Esophagus squamous epithelium (tissue), 4 donors: Measurements from ENCODE around the gene URGCP.

Source experiments
- CTCF ChIP-seq, 6 experiments: fragments of 450-650 bp in 4 of 6; fragments of 200-600 bp in 2 of 6; sonication (generic) in 2 of 6; IDR thresholded peaks; one replicate each; pipeline ENCODE4 v1.5.1; 2016 to 2019; ENCODE audit warnings: antibody characterized with exemption in 6 of 6, mild to moderate bottlenecking in 4 of 6, moderate library complexity in 4 of 6
- POLR2A ChIP-seq, 4 donors: fragments of 450-650 bp; IDR thresholded peaks; one replicate each; pipeline ENCODE4 v1.6.1; 2017; ENCODE audit warnings: antibody characterized with exemption in 4 of 4, mild to moderate bottlenecking in 4 of 4, moderate library complexity in 3 of 4

DNA sequence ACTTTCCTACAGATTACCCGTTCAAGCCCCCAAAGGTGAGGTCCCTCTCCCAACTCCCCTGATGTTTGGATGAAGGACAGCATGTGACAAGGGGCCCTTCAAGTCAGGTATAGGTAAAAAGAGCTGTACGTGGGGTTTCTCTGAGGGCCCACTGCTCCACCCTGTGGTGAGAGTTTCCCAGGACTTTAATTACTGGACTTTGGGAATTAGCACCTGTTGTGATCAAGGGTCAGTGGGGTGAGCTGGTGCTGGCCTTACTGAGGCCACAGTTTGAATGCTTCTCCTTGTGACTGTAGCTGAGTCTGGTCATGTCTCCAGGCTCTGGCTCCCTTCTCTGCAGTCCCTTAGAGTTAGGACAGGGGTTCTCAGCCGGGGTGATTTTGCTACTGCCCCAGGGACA, 36.6 kb upstream of the URGCP start:
- TF ChIP-seq CTCF (IDR thresholded peaks at IDR 0.05): peak in 1 of 6 experiments; percentile 17
- TF ChIP-seq POLR2A (IDR thresholded peaks at IDR 0.05): no peak
